ENCODE data around the gene RUNDC3A. TPM values are rescaled to one million over a fixed set of nuclear protein-coding genes. Genes with fewer than 3 reads are reported as not detected.

RUNDC3A gene
- total and polyA plus RNA-seq, 2 of the 13 experiments (the other 11 are each of a cell fraction or from before 2014, with no cell fraction given), result 0.25 TPM; not detected in 1

GRCh38 chr17:44324092-44324570 lies 15.7 kb downstream of the RUNDC3A start (continued):
- TF ChIP-seq CEBPZ (IDR thresholded peaks at IDR 0.05; ENCODE audit: low read length) (no peak), ZNF501 (CRISPR knock-in tag; IDR thresholded peaks at IDR 0.05) (peak; percentile 87), IRF9 (CRISPR knock-in tag; IDR thresholded peaks at IDR 0.05; ENCODE audit: borderline replicate concordance) (no peak), PATZ1 (CRISPR knock-in tag; IDR thresholded peaks at IDR 0.05) (peak; percentile 58), HNRNPL (IDR thresholded peaks at IDR 0.05; ENCODE audit: low read depth, low read length) (0 out of 2 replicates have a peak, but pooled peaks have one; percentile 29), ZBTB25 (CRISPR knock-in tag; IDR thresholded peaks at IDR 0.05) (0 out of 2 replicates have a peak, but pooled peaks have one; percentile 10), ZNF232 (CRISPR knock-in tag; IDR thresholded peaks at IDR 0.05; ENCODE audit: borderline replicate concordance) (peak; percentile 76), FOSL1 (CRISPR knock-in tag; IDR thresholded peaks at IDR 0.05; ENCODE audit: borderline replicate concordance) (no peak; the same call in 1 of the 2 replicates), KLF11 (CRISPR knock-in tag; IDR thresholded peaks at IDR 0.05) (0 out of 2 replicates have a peak, but pooled peaks have one; percentile 30), ZNF83 (CRISPR knock-in tag; IDR thresholded peaks at IDR 0.05; ENCODE audit: borderline replicate concordance) (0 out of 2 replicates have a peak, but pooled peaks have one; percentile 27), NFE2 (CRISPR knock-in tag; IDR thresholded peaks at IDR 0.05) (no peak), ZNF280B (CRISPR knock-in tag; IDR thresholded peaks at IDR 0.05; ENCODE audit: borderline replicate concordance) (peak; percentile 94), ZNF740 (CRISPR knock-in tag; IDR thresholded peaks at IDR 0.05) (no peak), ZKSCAN5 (CRISPR knock-in tag; IDR thresholded peaks at IDR 0.05) (0 out of 2 replicates have a peak, but pooled peaks have one; percentile 16), HMGXB4 (CRISPR knock-in tag; IDR thresholded peaks at IDR 0.05; ENCODE audit: borderline replicate concordance in 1 of 2, low read depth in 1 of 2) (peak in 1 of 2 experiments; percentile 74; a peak in 3 of 4 replicates), NFYC (CRISPR knock-in tag; IDR thresholded peaks at IDR 0.05) (no peak), WIZ (CRISPR knock-in tag; IDR thresholded peaks at IDR 0.05) (no peak; the same call in 1 of the 2 replicates)
